Renal cortical epithelial cell (primary cell): ENCODE results near the gene ZNF57. TPM values are rescaled to one million over a fixed set of nuclear protein-coding genes. Genes with fewer than 3 reads are reported as not detected.
"Not testable (repeated sequence)": the region's sequence is repeated elsewhere in the genome, so short reads cannot be mapped to it uniquely, and the experiment has no call there.

Source experiments
- DNase-seq: peaks from one replicate; pipeline ENCODE4 v3.0.0-alpha.2; 2011; ENCODE audit warnings: low read depth
- total RNA-seq: library from RNA; depleted of rRNA; stranded (reverse); fragments of >200 nt; gene quantifications from 2 replicates; pipeline ENCODE4 v1.2.3, GENCODE V29; 2014

The ZNF57 gene
- total RNA-seq, result 9.4 and 10.6 TPM in 2 replicates

- DNase-seq, result peak; percentile 97
Observed at GRCh38 chr19:2900296-2901252, at the start of gene ZNF57. Gene ZNF57, plus strand, starts transcription at chr19:2900928. Its CDS starts 118 bp downstream, at chr19:2901046.

GRCh38 chr19:2852598-2852997, 48.1 kb upstream of the ZNF57 start:
- DNase-seq, result no peak

DNA sequence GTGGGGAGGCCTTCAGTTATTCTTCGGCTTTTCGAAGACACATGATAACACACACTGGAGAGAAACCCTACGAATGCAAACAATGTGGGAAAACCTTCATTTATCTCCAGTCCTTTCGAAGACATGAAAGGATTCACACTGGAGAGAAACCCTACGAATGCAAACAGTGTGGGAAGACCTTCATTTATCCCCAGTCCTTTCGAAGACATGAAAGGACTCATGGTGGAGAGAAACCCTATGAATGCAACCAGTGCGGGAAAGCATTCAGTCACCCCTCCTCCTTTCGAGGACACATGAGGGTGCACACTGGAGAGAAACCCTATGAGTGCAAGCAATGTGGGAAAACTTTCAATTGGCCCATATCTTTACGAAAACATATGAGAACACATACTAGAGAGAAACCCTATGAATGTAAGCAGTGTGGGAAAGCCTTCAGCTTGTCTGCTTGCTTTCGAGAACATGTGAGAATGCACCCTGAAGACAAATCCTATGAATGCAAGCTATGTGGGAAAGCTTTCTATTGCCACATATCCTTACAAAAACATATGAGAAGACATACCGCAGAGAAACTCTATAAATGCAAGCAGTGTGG, 47.6 kb upstream of the ZNF57 start:
- no peak for DNase-seq

GRCh38 chr19:2854849-2855248, 45.9 kb upstream of the ZNF57 start:
- no peak for DNase-seq

DNA sequence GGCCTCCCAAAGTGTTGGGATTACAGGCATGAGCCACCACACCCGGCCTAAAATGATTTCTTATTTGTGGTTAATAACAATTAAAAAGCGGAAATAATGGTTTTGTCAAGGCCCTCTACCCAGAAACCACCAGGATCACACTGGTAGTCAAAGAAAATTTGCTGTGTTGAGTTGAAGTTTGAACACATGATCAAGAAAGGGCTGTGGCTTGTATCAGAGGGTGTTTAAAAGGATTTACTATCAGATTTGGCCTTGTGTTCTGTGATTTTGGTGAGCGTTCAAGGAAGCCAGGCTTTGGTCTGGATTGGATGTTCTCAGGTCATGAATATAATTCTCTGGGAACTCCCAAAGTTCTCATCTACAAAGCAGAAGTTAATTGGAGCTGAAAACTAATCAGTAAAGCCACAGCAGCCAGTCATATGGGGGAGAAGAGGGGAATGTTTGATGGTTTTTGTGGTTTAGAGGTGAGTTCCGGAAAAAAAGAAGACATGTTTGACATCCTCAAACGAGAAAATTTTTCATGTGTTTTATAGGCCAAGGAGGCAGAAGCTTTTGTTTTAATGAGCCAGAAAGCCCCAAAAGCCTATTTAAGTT, 44.2 kb upstream of the ZNF57 start:
- DNase-seq, result no peak

- no peak for DNase-seq
Observed at GRCh38 chr19:2858864-2859263, 41.9 kb upstream of the ZNF57 start.

GRCh38 chr19:2863816-2864215, 36.9 kb upstream of the ZNF57 start:
- DNase-seq, result no peak

GRCh38 chr19:2865334-2866100, 35.2 kb upstream of the ZNF57 start:
- DNase-seq, result no peak

DNA sequence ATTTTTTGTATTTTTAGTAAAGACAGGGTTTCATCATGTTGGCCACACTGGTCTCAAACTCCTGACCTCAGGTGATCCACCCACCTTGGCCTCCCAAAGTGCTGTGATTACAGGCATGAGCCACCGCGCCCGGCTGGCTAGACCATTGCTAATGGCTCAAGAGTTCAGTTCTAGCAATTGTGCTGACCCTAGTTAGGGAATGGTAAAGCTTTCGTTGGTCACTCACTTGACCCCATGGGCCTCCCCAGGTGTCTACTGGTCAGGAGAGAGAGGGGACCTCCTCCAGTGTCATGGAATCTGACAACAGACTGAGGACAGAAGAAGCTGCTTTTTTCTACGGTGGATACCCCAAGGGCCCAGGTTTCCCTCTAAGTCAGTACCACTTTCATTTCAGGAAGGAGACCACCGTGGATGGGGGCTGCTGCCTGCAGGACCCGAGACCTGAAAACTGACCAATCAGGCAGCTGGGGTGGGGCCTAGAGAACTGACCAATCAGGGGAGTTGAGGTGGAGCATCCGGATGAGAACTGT, 34.2 kb upstream of the ZNF57 start:
- no peak for DNase-seq

DNA sequence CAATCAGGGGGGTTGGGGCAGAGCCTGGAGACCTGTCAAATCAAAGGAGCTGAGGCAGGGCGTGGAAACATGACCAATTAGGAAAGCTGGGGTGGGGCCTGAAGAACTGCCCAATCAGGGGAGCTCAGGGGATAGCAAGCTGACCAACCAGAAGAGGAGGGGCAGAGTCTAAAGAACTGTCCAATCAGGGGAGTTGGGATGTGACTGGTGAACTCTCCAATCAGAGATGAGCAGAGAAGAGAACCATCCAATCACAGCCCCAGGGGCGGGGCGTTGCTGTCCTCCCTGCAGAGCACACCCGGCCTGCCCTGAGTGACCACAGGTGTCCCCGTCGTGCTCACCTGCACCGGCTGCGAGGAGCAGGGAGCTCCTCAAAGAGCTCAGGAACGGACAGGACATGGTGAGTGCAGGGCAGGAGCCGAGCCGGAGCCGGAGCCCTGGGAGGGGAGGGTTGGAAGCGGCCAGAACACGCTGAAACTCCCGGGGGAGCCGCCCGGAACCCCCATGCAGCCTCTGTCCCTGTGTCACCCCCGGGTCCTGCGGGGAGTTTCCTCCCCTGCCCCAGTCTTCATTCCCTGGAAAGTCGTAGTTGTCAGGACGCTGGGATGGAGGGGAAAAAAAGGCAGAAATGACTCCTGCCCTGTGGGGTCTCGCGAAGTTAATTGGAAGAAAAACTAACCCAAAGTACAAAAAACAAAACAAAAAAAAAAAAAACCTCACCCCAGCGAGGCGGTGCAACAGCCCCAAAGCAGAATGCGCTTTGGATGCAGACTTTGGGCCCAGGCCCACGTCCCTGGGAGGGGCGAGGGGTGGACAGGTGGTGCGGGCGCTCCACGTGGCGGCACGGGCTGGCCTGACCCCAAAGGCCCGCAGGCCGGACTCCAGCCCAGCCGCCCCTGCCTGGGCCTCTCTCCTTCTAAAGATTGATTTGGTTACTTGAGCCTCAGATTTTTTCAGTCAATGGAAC, 33.4 kb upstream of the ZNF57 start, which contains the start of gene ZNF556:
Gene ZNF556, plus strand, starts transcription at position 311 of the 967 bp plus-strand sequence. Its CDS starts 87 bp downstream, at position 398.
- DNase-seq, result peak; percentile 72

- no peak for DNase-seq
Observed at GRCh38 chr19:2869618-2870017, 31.1 kb upstream of the ZNF57 start.

DNA sequence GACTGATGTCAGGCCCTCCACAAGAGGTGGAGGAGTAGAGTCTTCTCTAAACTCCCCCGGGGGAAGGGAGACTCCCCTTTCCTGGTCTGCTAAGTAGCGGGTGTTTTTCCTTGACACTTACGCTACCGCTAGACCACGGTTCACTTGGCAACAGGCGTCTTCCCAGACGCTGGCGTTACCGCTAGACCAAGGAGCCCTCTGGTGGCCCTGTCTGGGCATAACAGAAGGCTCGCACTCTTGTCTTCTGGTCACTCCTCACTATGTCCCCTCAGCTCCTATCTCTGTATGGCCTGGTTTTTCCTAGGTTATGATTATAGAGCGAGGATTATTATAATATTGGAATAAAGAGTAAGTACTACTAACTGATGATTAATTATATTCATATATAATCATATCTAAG, 28.6 kb upstream of the ZNF57 start:
- not testable (repeated sequence) for DNase-seq

DNA sequence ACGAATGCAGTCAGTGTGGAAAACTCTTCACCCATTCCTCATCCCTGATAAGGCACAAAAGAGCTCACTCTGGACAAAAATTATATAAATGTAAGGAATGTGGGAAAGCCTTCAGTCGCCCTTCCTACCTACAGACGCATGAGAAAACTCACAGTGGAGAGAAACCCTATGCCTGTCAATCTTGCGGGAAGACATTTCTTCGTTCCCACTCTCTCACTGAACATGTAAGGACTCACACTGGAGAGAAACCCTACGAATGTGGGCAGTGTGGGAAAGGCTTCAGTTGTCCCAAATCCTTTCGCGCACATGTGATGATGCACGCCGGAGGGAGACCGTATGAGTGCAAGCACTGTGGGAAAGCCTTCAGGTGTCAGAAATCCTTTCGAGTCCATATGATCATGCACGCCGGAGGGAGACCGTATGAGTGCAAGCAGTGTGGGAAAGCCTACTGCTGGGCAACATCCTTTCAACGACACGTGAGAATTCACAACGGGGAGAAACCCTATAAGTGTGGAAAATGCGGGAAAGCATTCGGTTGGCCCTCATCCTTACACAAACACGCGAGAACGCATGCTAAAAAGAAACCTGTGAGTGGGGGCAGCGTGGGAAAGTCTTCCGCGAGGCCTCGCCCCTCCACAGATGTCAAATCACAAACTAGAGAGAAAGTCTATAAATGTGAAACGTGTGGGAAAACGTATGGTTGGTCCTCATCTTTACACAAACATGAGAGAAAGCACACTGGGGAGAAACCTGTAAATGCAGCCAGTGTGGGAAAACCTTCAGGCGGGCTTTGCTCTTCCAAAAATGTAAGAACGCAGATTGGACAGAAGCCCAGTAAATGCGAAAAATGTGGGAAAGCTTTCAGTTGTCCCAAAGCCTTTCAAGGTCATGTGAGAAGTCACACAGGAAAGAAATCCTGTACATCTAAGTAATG, 23.1 kb upstream of the ZNF57 start:
- no peak for DNase-seq

DNA sequence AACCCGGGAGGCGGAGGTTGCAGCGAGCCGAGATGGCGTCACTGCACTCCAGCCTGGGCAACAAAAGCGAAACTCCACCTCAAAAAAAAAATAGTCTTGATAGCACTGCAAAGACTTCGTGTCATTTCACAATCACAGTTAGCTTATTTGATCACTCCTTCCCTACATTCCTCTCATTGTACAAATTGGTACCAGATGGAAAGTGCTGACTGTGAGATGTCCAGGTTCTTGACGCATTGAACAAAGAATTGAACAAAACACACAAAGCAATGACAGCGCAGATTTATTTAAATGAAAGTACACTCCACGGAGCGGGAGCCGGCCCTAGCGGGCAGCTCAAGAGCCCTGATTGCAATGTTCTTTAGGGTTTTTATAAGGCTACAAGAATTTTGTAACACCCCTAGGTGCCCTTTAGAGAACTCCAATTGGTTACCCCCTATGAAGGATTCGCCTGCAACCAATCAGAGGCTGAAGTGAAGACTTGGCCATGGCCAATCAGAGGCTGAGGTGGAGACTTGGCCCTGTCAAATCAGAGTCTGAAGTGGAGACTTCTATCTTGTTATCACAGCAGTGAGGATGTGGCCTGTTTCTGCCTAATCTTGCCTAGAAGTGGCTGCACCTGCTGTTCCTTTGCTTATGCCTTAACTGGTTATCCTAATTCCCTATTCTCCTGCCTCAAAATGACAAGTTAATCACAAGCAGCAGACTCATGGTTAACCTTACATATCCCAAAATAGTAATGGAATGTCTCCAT, 16.9 kb upstream of the ZNF57 start:
- no peak for DNase-seq

GRCh38 chr19:2885736-2886135, 15.0 kb upstream of the ZNF57 start:
- no peak for DNase-seq

- DNase-seq, result peak; percentile 77
Observed at GRCh38 chr19:2887391-2887914, 13.3 kb upstream of the ZNF57 start.

- no peak for DNase-seq
Observed at GRCh38 chr19:2888731-2889224, 11.9 kb upstream of the ZNF57 start.

DNA sequence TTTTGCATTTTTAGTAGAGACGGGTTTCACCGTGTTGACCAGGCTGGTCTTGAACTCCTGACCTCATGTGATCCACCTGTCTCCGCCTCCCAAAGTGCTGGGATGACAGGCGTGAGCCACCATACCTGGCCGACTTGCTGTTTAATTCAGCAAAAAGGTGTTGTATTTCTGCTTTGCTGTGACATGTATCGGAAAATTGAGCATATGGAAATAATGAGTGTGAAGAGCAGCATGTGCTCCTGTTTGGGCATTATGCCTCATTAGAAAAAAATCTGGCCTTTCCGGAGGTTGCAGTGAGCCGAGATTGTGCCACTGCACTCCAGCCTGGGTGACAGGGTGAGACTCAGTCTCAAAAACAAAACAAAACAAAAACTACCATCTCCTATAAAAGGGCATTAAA, 10.2 kb upstream of the ZNF57 start:
- DNase-seq, result not testable (repeated sequence)
